ENCODE measurements around the gene PGC. TPM values are rescaled to one million over a fixed set of nuclear protein-coding genes. Genes with fewer than 3 reads are reported as not detected.

The PGC gene
- total RNA-seq, result not detected

- ChIA-PET CTCF (interaction anchor here (0.6 to 1.6 kb wide), 3 partner anchors 10 to 92 kb away, joined by 3 to 5 read pairs (median 4); no protein-coding TSS in a partner anchor), POLR2A (no interaction called here)
- Mint-ChIP-seq H3K27me3 (peaks cover 9% of the 10 kb centered on the region), H3K9me3 (no peaks in the 10 kb centered on the region), H3K4me3 (no peak within 1 kb of the TSS), H3K4me1 (peaks cover 1% of the 10 kb centered on the region), H3K36me3 (ENCODE audit: low read depth) (no peaks in the 10 kb centered on the region), H3K27ac (no peak within 1 kb of the TSS)
- no peak for DNase-seq
These were observed at the start of gene PGC for GRCh38 chr6:41747256-41748101. TSS of gene PGC (minus strand) at chr6:41747397. CDS start at chr6:41747334, 63 bp downstream.

DNA sequence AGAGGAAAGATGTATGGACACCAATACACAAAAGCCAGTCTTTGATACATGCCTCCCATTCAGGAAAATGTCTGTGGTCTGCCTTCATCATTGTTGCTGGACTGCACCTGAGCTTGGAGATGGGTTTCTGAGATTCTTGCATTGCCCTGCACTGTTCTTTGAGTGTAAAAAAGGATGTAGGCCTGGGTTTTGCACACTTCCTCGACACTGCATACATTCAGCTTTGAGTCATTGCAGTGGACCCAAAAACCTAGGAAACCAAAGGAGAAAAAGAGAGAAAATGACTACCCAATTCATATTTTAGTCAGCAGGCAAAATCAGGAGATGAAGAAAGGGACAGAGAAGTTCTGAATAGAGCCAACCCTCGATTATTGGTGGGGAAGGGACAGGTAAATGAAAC is 49.3 kb upstream of the PGC start:
- Mint-ChIP-seq H3K4me3 (no peak overlapping the region), H3K27me3 (no peaks in the 10 kb centered on the region), H3K36me3 (ENCODE audit: low read depth) (peaks cover 9% of the 10 kb centered on the region), H3K4me1 (peaks cover 3% of the 10 kb centered on the region), H3K27ac (no peak overlapping the region), H3K9me3 (no peaks in the 10 kb centered on the region)
- CTCF ChIA-PET, result interaction anchor here (1.6 to 3.9 kb wide), 3 partner anchors 9 to 248 kb away, joined by 4 to 28 read pairs (median 5); partner anchors contain the start of gene TOMM6
- POLR2A ChIA-PET, result no interaction called here
- no peak for DNase-seq

DNA sequence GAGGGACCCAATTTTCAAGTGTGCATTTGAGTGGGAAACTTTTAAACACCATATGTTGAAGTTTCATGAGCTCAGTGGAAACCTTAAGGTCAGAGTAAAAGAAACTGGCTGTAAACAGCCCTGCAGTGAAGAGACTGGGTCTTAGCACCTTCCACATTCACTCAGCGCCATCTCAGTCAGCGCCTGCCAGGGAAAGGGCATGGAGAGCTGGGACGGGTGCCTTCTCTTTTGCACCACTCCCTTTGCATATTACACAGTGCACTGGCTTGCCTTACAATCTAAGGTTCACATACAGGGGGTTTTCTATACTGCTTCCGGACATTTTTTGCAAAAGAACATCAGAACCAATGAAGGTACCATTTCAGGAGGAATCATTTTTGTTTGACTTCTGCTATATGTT is 44.8 kb upstream of the PGC start:
- Mint-ChIP-seq H3K4me3 (no peak overlapping the region), H3K27ac (peak overlapping the region; percentile 58), H3K4me1 (peaks cover 13% of the 10 kb centered on the region), H3K9me3 (no peaks in the 10 kb centered on the region), H3K27me3 (no peaks in the 10 kb centered on the region), H3K36me3 (ENCODE audit: low read depth) (peaks cover 31% of the 10 kb centered on the region)
- ChIA-PET POLR2A (no interaction called here), CTCF (interaction anchor here (0.9 to 1.5 kb wide), 3 partner anchors 8 to 55 kb away, joined by 3 read pairs; no protein-coding TSS in a partner anchor)
- no peak for DNase-seq

GRCh38 chr6:41791305-41791704 is 44.1 kb upstream of the PGC start:
- Mint-ChIP-seq H3K27me3 (no peaks in the 10 kb centered on the region), H3K27ac (no peak overlapping the region), H3K4me3 (no peak overlapping the region), H3K36me3 (ENCODE audit: low read depth) (peaks cover 31% of the 10 kb centered on the region), H3K9me3 (no peaks in the 10 kb centered on the region), H3K4me1 (peaks cover 10% of the 10 kb centered on the region)
- ChIA-PET POLR2A (no interaction called here), CTCF (interaction anchor here (0.9 to 1.5 kb wide), 4 partner anchors 9 to 130 kb away, joined by 3 read pairs; partner anchors contain the start of genes BYSL and MED20)
- DNase-seq, result no peak

DNA sequence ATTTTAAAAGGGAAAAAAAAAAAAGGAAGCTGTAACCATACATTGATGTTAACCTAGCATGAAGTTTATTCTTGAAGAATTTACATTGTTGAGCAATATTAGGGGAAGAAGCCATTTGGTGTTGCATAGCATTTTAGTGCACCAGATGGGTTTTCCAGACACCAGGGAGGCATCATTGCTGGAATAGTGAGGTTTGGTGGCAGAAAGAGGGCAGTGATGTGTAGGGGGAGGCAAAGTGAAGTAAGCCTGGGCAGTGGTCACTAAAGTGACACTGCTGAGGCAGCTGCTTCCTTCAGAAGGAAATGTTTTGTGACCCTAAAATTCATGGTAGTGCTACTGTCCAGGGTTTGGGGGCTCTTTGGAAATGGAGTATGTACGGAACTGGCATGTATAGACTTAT is 42.8 kb upstream of the PGC start:
- no peaks in the 10 kb centered on the region for H3K9me3 Mint-ChIP-seq
- POLR2A ChIA-PET, result no interaction called here
- peaks cover 31% of the 10 kb centered on the region for H3K36me3 Mint-ChIP-seq (ENCODE audit: low read depth)
- H3K4me1 Mint-ChIP-seq, result peaks cover 10% of the 10 kb centered on the region
- no peak overlapping the region for H3K4me3 Mint-ChIP-seq
- peaks cover under 1% of the 10 kb centered on the region for H3K27me3 Mint-ChIP-seq
- CTCF ChIA-PET, result interaction anchor here (4.5 to 7.7 kb wide), 2 partner anchors 132 to 257 kb away, joined by 34 to 192 read pairs; partner anchors contain the start of genes BYSL, MED20 and TAF8
- DNase-seq, result no peak
- H3K27ac Mint-ChIP-seq, result no peak overlapping the region

DNA sequence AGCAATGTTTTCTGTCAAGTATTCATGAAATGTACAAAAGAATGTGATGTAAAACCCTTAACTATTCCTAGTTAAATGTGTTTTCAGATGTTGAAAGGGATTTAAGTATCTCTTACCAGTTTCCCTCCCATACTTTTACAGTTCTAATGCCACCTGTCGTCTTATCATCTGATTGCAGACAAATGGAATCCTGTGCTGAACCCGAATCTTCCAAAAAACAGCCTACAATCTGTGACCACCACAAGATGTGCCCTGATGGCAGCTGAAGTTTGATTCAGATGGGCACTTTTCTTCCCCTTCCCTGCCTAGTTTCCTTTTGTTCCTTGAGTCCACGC is 42.2 kb upstream of the PGC start:
- Mint-ChIP-seq H3K27me3 (peaks cover 1% of the 10 kb centered on the region), H3K4me3 (peak overlapping the region; percentile 97), H3K27ac (peak overlapping the region; percentile 48), H3K9me3 (no peaks in the 10 kb centered on the region), H3K36me3 (ENCODE audit: low read depth) (peaks cover 31% of the 10 kb centered on the region), H3K4me1 (peaks cover 10% of the 10 kb centered on the region)
- POLR2A ChIA-PET, result no interaction called here
- CTCF ChIA-PET, result interaction anchor here (4.5 to 7.7 kb wide), 2 partner anchors 133 to 258 kb away, joined by 34 to 192 read pairs; partner anchors contain the start of genes BYSL, MED20 and TAF8
- no peak for DNase-seq

GRCh38 chr6:41787219-41787917 is 40.2 kb upstream of the PGC start, which contains the start of gene TOMM6:
TSS of gene TOMM6 (plus strand) at chr6:41787694. CDS start at chr6:41787698, 4 bp downstream.
- H3K9me3 Mint-ChIP-seq, result no peaks in the 10 kb centered on the region
- peak within 1 kb of the TSS; percentile 97 for H3K4me3 Mint-ChIP-seq
- peaks cover 10% of the 10 kb centered on the region for H3K4me1 Mint-ChIP-seq
- H3K27ac Mint-ChIP-seq, result peak within 1 kb of the TSS; percentile 98
- peaks cover 1% of the 10 kb centered on the region for H3K27me3 Mint-ChIP-seq
- CTCF ChIA-PET, result interaction anchor here (0.6 to 7.7 kb wide), 59 partner anchors 8 to 770 kb away, joined by 3 to 192 read pairs (median 4); partner anchors contain the start of genes BYSL, MED20, TAF8 and USP49
- POLR2A ChIA-PET, result interaction anchor here (1.0 kb wide), 1 partner anchor 259 kb away, joined by 3 read pairs; no protein-coding TSS in a partner anchor
- H3K36me3 Mint-ChIP-seq (ENCODE audit: low read depth), result peaks cover 29% of the 10 kb centered on the region
- peak; percentile 95 for DNase-seq

GRCh38 chr6:41786451-41787218 is 39.4 kb upstream of the PGC start:
- POLR2A ChIA-PET, result interaction anchor here (0.9 to 1.0 kb wide), 2 partner anchors 254 to 260 kb away, joined by 3 read pairs; no protein-coding TSS in a partner anchor
- peak overlapping the region; percentile 98 for H3K27ac Mint-ChIP-seq
- peak overlapping the region; percentile 97 for H3K4me3 Mint-ChIP-seq
- H3K27me3 Mint-ChIP-seq, result peaks cover 4% of the 10 kb centered on the region
- peaks cover 13% of the 10 kb centered on the region for H3K4me1 Mint-ChIP-seq
- no peaks in the 10 kb centered on the region for H3K9me3 Mint-ChIP-seq
- CTCF ChIA-PET, result interaction anchor here (0.6 to 7.7 kb wide), 47 partner anchors 9 to 771 kb away, joined by 3 to 192 read pairs (median 4); partner anchors contain the start of genes BYSL, MED20, TAF8 and USP49
- peak; percentile 88 for DNase-seq
- peaks cover 23% of the 10 kb centered on the region for H3K36me3 Mint-ChIP-seq (ENCODE audit: low read depth)

DNA sequence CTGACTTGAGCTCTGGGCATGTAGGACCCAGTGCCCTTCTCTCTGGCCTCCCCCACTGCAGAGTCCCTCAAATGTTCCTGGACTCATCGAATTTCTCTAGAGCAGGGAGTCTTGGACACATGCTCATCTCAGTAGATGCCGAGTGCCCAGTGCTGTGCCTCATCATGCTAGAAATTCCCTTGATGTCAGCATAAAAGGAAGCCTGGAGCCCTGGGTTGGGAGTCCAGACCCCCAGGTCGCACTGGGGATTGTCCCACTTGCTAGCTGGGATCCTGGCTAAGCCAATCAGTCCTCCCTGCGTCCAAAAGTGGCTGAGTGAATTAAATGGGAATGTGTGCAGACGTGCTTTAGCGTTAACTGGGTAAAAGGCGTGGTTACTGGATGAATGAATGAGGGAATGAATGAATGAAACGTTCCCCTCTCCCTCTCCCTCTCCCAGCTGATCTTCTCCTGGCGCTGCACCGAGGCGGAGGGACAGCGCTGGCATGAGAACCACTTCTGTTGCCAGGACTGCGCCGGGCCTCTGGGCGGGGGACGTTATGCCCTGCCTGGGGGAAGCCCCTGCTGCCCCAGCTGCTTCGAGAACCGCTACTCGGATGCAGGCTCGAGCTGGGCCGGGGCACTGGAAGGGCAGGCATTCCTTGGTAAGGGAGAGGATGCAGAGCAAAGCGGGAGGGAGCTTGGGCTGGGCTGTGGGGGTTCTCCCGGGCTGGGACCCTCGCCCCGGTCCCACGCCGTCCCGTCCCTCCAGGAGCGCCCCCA is 38.7 kb upstream of the PGC start:
- Mint-ChIP-seq H3K4me1 (peaks cover 20% of the 10 kb centered on the region), H3K27ac (no peak overlapping the region), H3K4me3 (peak overlapping the region; percentile 97), H3K9me3 (no peaks in the 10 kb centered on the region), H3K36me3 (ENCODE audit: low read depth) (peaks cover 18% of the 10 kb centered on the region), H3K27me3 (peaks cover 12% of the 10 kb centered on the region)
- POLR2A ChIA-PET, result interaction anchor here (0.9 kb wide), 1 partner anchor 254 kb away, joined by 3 read pairs; no protein-coding TSS in a partner anchor
- CTCF ChIA-PET, result interaction anchor here (0.6 to 7.7 kb wide), 25 partner anchors 10 to 1173 kb away, joined by 3 to 192 read pairs (median 5); partner anchors contain the start of genes BYSL, MED20 and TAF8
- DNase-seq, result no peak

DNA sequence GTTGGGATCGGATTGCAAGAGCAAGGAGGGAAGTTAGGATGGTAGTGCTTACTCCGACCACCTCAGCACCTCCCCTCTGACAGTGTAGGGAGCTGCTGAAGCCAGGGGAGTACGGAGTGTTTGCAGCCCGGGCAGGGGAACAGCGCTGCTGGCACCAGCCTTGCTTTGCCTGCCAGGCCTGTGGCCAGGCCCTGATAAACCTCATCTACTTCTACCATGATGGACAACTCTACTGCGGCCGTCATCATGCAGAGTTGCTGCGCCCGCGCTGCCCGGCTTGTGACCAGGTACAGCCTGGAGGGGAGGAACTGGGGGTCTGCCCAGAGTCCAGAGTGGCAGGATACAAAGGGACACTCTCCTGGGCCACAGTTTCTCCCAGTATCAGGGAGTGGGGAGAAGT is 38.1 kb upstream of the PGC start:
- Mint-ChIP-seq H3K4me3 (no peak overlapping the region), H3K27me3 (peaks cover 13% of the 10 kb centered on the region), H3K27ac (no peak overlapping the region), H3K36me3 (ENCODE audit: low read depth) (peaks cover 15% of the 10 kb centered on the region), H3K4me1 (peaks cover 22% of the 10 kb centered on the region), H3K9me3 (no peaks in the 10 kb centered on the region)
- CTCF ChIA-PET, result interaction anchor here (0.6 to 7.7 kb wide), 9 partner anchors 9 to 1174 kb away, joined by 3 to 192 read pairs (median 8); partner anchors contain the start of gene TAF8
- no peak for DNase-seq
- POLR2A ChIA-PET, result no interaction called here

- ChIA-PET POLR2A (interaction anchor here (0.5 kb wide), 1 partner anchor 420 kb away, joined by 4 read pairs; no protein-coding TSS in a partner anchor), CTCF (interaction anchor here (1.0 to 7.7 kb wide), 5 partner anchors 9 to 430 kb away, joined by 3 to 192 read pairs (median 7); partner anchors contain the start of gene TAF8)
- no peak overlapping the region for H3K4me3 Mint-ChIP-seq
- peaks cover 11% of the 10 kb centered on the region for H3K36me3 Mint-ChIP-seq (ENCODE audit: low read depth)
- H3K4me1 Mint-ChIP-seq, result peaks cover 25% of the 10 kb centered on the region
- no peak for DNase-seq
- peak overlapping the region; percentile 16 for H3K27ac Mint-ChIP-seq
- H3K9me3 Mint-ChIP-seq, result no peaks in the 10 kb centered on the region
- peaks cover 16% of the 10 kb centered on the region for H3K27me3 Mint-ChIP-seq
These were observed 37.5 kb upstream of the PGC start for GRCh38 chr6:41784581-41785171.

Measured in activated CD4-positive, alpha-beta T cell treated with anti-CD3 and anti-CD28 coated beads, Interleukin-2, amount 10 ng/mL, durations not matched to agents 7 days and 5 days (primary cell).